Measurements from ENCODE around the gene RELCH. TPM values are rescaled to one million over a fixed set of nuclear protein-coding genes. Genes with fewer than 3 reads are reported as not detected.

RELCH gene
- total and polyA plus RNA-seq, 8 donors: 23.8 to 40.7 (median 34.1) TPM

- ATAC-seq (no peak), DNase-seq (no peak)
- Histone ChIP-seq H3K36me3 (peaks cover 0 to 42% of the 10 kb centered on the region in 2 donors), H3K4me3 (no peak overlapping the region), H3K9me3 (no peaks in the 10 kb centered on the region), H3K27me3 (no peaks in the 10 kb centered on the region), H3K4me1 (peaks cover 5 to 17% of the 10 kb centered on the region in 2 donors), H3K27ac (no peak overlapping the region)
- TF ChIP-seq CTCF (IDR thresholded peaks at IDR 0.05): no peak
- intact Hi-C loops (cut with DNase I): no loop called here
Measured at GRCh38 chr18:62279561-62279960, 92.5 kb downstream of the RELCH start.

GRCh38 chr18:62280058-62280457 lies 93.0 kb downstream of the RELCH start:
- ATAC-seq (no peak), DNase-seq (peak in 1 of 4 donors; percentile 10)
- intact Hi-C loops (cut with DNase I): no loop called here
- Histone ChIP-seq H3K4me3 (no peak overlapping the region), H3K4me1 (peaks cover 5 to 17% of the 10 kb centered on the region in 2 donors), H3K27me3 (no peaks in the 10 kb centered on the region), H3K36me3 (peaks cover 0 to 39% of the 10 kb centered on the region in 2 donors), H3K9me3 (no peaks in the 10 kb centered on the region), H3K27ac (no peak overlapping the region)
- TF ChIP-seq CTCF (IDR thresholded peaks at IDR 0.05): no peak

- Histone ChIP-seq H3K4me1 (peaks cover 5 to 17% of the 10 kb centered on the region in 2 donors), H3K36me3 (peaks cover 0 to 42% of the 10 kb centered on the region in 2 donors), H3K9me3 (no peaks in the 10 kb centered on the region), H3K27me3 (no peaks in the 10 kb centered on the region), H3K27ac (peak overlapping the region in 1 of 2 donors; percentile 55), H3K4me3 (no peak overlapping the region)
- no peak for TF ChIP-seq CTCF (IDR thresholded peaks at IDR 0.05)
- intact Hi-C loops (cut with DNase I): no loop called here
- DNase-seq (no peak), ATAC-seq (no peak)
Measured at GRCh38 chr18:62280786-62281185, 93.7 kb downstream of the RELCH start.

- DNase-seq (peak in 1 of 4 donors; percentile 3), ATAC-seq (peak; percentile 33)
- Histone ChIP-seq H3K27ac (peak overlapping the region in 1 of 2 donors; percentile 55), H3K4me3 (no peak overlapping the region), H3K4me1 (peaks cover 5 to 17% of the 10 kb centered on the region in 2 donors), H3K36me3 (peaks cover 0 to 47% of the 10 kb centered on the region in 2 donors), H3K9me3 (no peaks in the 10 kb centered on the region), H3K27me3 (no peaks in the 10 kb centered on the region)
- intact Hi-C loops (cut with DNase I): no loop called here
- TF ChIP-seq CTCF (IDR thresholded peaks at IDR 0.05): no peak
Measured at GRCh38 chr18:62281684-62282083, 94.6 kb downstream of the RELCH start.

- intact Hi-C loops (cut with DNase I): no loop called here
- Histone ChIP-seq H3K27ac (peak overlapping the region in 1 of 2 donors; percentile 55), H3K27me3 (no peaks in the 10 kb centered on the region), H3K9me3 (no peaks in the 10 kb centered on the region), H3K4me1 (peaks cover 5 to 17% of the 10 kb centered on the region in 2 donors), H3K4me3 (no peak overlapping the region), H3K36me3 (peaks cover 0 to 47% of the 10 kb centered on the region in 2 donors)
- ATAC-seq (no peak), DNase-seq (peak in 1 of 4 donors; percentile 13)
- no peak for TF ChIP-seq CTCF (IDR thresholded peaks at IDR 0.05)
Measured at GRCh38 chr18:62282188-62282629, 95.2 kb downstream of the RELCH start.

Measured in left lung (tissue), 10 donors.